ENCODE results near the gene GTPBP4.

Gene GTPBP4

GRCh38 chr10:987870-988666, at the start of gene GTPBP4:
GTPBP4 (plus strand) TSS chr10:988434; CDS start chr10:988480, 46 bp downstream.
- peaks cover 4% of the 10 kb centered on the region for H3K36me3 ChIP-seq (ENCODE audit: insufficient read depth, low read length)
- H3K9ac ChIP-seq (ENCODE audit: low read length): peak within 1 kb of the TSS; percentile 92
- H3K27me3 ChIP-seq (ENCODE audit: control insufficient read depth in 1 of 2, insufficient read depth in 2 of 2, low read length in 2 of 2): no peaks in the 10 kb centered on the region
- no peaks in the 10 kb centered on the region for H3K9me3 ChIP-seq (ENCODE audit: low read length)
- peak within 1 kb of the TSS; percentile 95 for H3K4me3 ChIP-seq (ENCODE audit: low read depth in 1 of 2, low read length in 2 of 2)
- peaks cover 20% of the 10 kb centered on the region for H3K4me1 ChIP-seq (ENCODE audit: insufficient read depth, low read length)
- peak within 1 kb of the TSS; percentile 88 for H3K27ac ChIP-seq (ENCODE audit: low read depth, low read length)

- Histone ChIP-seq H3K9ac (ENCODE audit: low read length) (no peak overlapping the region), H3K27ac (ENCODE audit: low read depth, low read length) (no peak overlapping the region), H3K27me3 (ENCODE audit: control insufficient read depth in 1 of 2, insufficient read depth in 2 of 2, low read length in 2 of 2) (no peaks in the 10 kb centered on the region), H3K4me3 (ENCODE audit: low read depth in 1 of 2, low read length in 2 of 2) (no peak overlapping the region), H3K4me1 (ENCODE audit: insufficient read depth, low read length) (no peaks in the 10 kb centered on the region), H3K9me3 (ENCODE audit: low read length) (no peaks in the 10 kb centered on the region), H3K36me3 (ENCODE audit: insufficient read depth, low read length) (no peaks in the 10 kb centered on the region)
Measured at GRCh38 chr10:938941-939678, 49.1 kb upstream of the GTPBP4 start.

GRCh38 chr10:943334-944033, 44.8 kb upstream of the GTPBP4 start:
- no peaks in the 10 kb centered on the region for H3K27me3 ChIP-seq (ENCODE audit: control insufficient read depth in 1 of 2, insufficient read depth in 2 of 2, low read length in 2 of 2)
- no peaks in the 10 kb centered on the region for H3K9me3 ChIP-seq (ENCODE audit: low read length)
- H3K4me3 ChIP-seq (ENCODE audit: low read depth in 1 of 2, low read length in 2 of 2): no peak overlapping the region
- no peak overlapping the region for H3K9ac ChIP-seq (ENCODE audit: low read length)
- no peaks in the 10 kb centered on the region for H3K36me3 ChIP-seq (ENCODE audit: insufficient read depth, low read length)
- no peak overlapping the region for H3K27ac ChIP-seq (ENCODE audit: low read depth, low read length)
- no peaks in the 10 kb centered on the region for H3K4me1 ChIP-seq (ENCODE audit: insufficient read depth, low read length)

DNA sequence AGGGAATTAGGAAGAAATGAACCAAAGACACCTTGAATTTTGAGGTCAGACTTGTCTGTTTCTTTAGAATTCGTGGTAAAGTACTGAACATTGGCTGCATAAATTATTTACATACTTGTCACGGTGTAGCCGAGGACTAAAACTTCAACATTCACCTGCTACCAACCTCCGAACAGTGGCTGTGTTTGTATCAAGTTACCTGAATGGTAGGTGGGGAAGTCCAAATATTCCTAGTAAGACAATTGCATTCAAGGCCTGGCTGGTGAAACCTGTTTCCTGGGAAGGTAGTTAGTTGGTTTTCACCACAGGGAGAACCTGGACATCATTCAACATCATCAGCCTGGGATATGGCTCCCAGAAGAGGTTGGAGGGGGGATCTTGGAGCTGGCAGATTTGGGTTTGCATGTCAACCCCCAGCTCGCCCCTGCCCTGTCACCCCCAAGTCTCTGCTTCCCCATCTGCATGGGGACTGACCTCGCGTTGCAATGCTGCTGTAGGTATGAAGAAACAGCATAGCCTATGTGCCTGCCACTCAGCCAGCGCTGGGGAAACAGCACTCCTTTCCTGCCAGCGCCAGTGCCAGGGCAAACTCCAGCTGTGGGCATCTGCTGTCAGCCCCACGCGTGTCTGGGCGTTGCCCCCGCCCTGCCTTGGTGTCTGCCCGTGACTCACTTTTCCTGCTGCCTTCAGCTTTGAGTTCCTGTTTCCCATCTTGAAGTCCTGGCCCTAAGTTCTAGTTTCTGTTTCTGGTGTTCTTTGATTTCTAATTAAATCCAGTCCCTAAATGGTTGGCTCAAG, 44.0 kb upstream of the GTPBP4 start:
- H3K27me3 ChIP-seq (ENCODE audit: control insufficient read depth in 1 of 2, insufficient read depth in 2 of 2, low read length in 2 of 2): no peaks in the 10 kb centered on the region
- no peak overlapping the region for H3K27ac ChIP-seq (ENCODE audit: low read depth, low read length)
- H3K4me1 ChIP-seq (ENCODE audit: insufficient read depth, low read length): no peaks in the 10 kb centered on the region
- no peaks in the 10 kb centered on the region for H3K9me3 ChIP-seq (ENCODE audit: low read length)
- H3K36me3 ChIP-seq (ENCODE audit: insufficient read depth, low read length): no peaks in the 10 kb centered on the region
- H3K9ac ChIP-seq (ENCODE audit: low read length): no peak overlapping the region
- H3K4me3 ChIP-seq (ENCODE audit: low read depth in 1 of 2, low read length in 2 of 2): no peak overlapping the region

- no peaks in the 10 kb centered on the region for H3K27me3 ChIP-seq (ENCODE audit: control insufficient read depth in 1 of 2, insufficient read depth in 2 of 2, low read length in 2 of 2)
- no peak overlapping the region for H3K4me3 ChIP-seq (ENCODE audit: low read depth in 1 of 2, low read length in 2 of 2)
- no peak overlapping the region for H3K9ac ChIP-seq (ENCODE audit: low read length)
- no peaks in the 10 kb centered on the region for H3K36me3 ChIP-seq (ENCODE audit: insufficient read depth, low read length)
- no peaks in the 10 kb centered on the region for H3K9me3 ChIP-seq (ENCODE audit: low read length)
- no peak overlapping the region for H3K27ac ChIP-seq (ENCODE audit: low read depth, low read length)
- H3K4me1 ChIP-seq (ENCODE audit: insufficient read depth, low read length): no peaks in the 10 kb centered on the region
Measured at GRCh38 chr10:945778-946177, 42.5 kb upstream of the GTPBP4 start.

DNA sequence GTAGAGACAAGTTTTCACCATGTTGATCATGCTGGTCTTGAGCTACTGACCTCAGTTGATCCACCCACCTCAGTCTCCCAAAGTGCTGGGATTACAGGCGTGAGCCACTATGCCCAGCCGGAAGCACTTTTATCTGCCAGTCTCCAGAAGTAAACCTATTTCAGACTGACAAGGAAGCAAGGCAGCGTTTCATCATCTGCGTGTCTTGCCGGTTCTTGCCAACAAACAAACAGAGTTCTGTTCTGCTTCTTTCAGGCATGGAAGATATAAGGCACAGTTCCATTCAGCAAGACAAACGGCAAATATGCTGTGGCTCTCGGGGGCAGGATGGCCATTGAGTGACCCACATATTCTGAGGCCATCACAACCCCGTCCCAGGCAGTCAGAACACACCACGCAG, 41.2 kb upstream of the GTPBP4 start:
- Histone ChIP-seq H3K9ac (ENCODE audit: low read length) (no peak overlapping the region), H3K9me3 (ENCODE audit: low read length) (no peaks in the 10 kb centered on the region), H3K27me3 (ENCODE audit: control insufficient read depth in 1 of 2, insufficient read depth in 2 of 2, low read length in 2 of 2) (no peaks in the 10 kb centered on the region), H3K4me3 (ENCODE audit: low read depth in 1 of 2, low read length in 2 of 2) (no peak overlapping the region), H3K36me3 (ENCODE audit: insufficient read depth, low read length) (no peaks in the 10 kb centered on the region), H3K4me1 (ENCODE audit: insufficient read depth, low read length) (no peaks in the 10 kb centered on the region), H3K27ac (ENCODE audit: low read depth, low read length) (no peak overlapping the region)

- no peak overlapping the region for H3K27ac ChIP-seq (ENCODE audit: low read depth, low read length)
- H3K36me3 ChIP-seq (ENCODE audit: insufficient read depth, low read length): no peaks in the 10 kb centered on the region
- H3K9ac ChIP-seq (ENCODE audit: low read length): no peak overlapping the region
- no peaks in the 10 kb centered on the region for H3K9me3 ChIP-seq (ENCODE audit: low read length)
- H3K4me1 ChIP-seq (ENCODE audit: insufficient read depth, low read length): no peaks in the 10 kb centered on the region
- no peak overlapping the region for H3K4me3 ChIP-seq (ENCODE audit: low read depth in 1 of 2, low read length in 2 of 2)
- H3K27me3 ChIP-seq (ENCODE audit: control insufficient read depth in 1 of 2, insufficient read depth in 2 of 2, low read length in 2 of 2): no peaks in the 10 kb centered on the region
Measured at GRCh38 chr10:947881-948280, 40.4 kb upstream of the GTPBP4 start.

DNA sequence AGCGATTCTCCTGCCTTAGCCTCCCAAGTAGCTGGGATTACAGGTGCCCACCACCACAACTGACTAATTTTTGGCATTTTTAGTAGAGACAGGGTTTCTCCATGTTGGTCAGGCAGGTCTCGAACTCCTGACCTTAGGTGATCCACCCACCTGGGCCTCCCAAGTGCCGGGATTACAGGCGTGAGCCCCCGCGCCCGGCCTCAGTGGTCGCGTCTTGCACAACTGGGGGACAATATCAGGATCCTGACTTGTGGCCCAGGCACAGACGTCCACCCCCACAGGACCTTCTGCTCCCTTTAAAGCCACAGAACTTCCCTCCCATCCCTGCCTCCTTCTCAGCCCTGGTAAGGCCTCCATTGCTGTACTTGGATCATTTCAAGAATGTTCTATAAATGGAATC, 39.9 kb upstream of the GTPBP4 start:
- no peaks in the 10 kb centered on the region for H3K36me3 ChIP-seq (ENCODE audit: insufficient read depth, low read length)
- no peak overlapping the region for H3K27ac ChIP-seq (ENCODE audit: low read depth, low read length)
- H3K4me1 ChIP-seq (ENCODE audit: insufficient read depth, low read length): no peaks in the 10 kb centered on the region
- H3K9ac ChIP-seq (ENCODE audit: low read length): no peak overlapping the region
- no peak overlapping the region for H3K4me3 ChIP-seq (ENCODE audit: low read depth in 1 of 2, low read length in 2 of 2)
- no peaks in the 10 kb centered on the region for H3K9me3 ChIP-seq (ENCODE audit: low read length)
- H3K27me3 ChIP-seq (ENCODE audit: control insufficient read depth in 1 of 2, insufficient read depth in 2 of 2, low read length in 2 of 2): no peaks in the 10 kb centered on the region

DNA sequence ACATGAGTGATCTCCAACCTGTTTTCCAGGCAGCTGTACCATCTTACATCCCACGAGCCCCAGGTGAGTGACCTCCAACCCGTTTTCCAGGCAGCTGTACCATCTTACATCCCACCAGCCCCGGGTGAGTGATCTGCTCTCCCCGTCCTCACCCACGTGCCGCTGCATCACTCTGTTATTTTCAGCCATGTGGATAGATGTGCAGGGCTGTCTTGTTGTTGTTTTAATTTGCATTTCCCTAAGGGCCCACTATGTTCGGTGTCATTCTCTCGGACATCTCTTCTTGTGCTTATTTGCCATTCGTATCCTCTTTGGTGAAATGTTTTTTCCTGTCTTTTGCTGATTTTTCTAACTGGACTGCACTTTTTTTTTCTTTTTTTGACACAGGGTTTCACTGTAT, 38.8 kb upstream of the GTPBP4 start:
- Histone ChIP-seq H3K36me3 (ENCODE audit: insufficient read depth, low read length) (no peaks in the 10 kb centered on the region), H3K27me3 (ENCODE audit: control insufficient read depth in 1 of 2, insufficient read depth in 2 of 2, low read length in 2 of 2) (no peaks in the 10 kb centered on the region), H3K4me1 (ENCODE audit: insufficient read depth, low read length) (no peaks in the 10 kb centered on the region), H3K27ac (ENCODE audit: low read depth, low read length) (no peak overlapping the region), H3K9me3 (ENCODE audit: low read length) (no peaks in the 10 kb centered on the region), H3K4me3 (ENCODE audit: low read depth in 1 of 2, low read length in 2 of 2) (no peak overlapping the region), H3K9ac (ENCODE audit: low read length) (no peak overlapping the region)

GRCh38 chr10:953836-954235, 34.4 kb upstream of the GTPBP4 start:
- H3K36me3 ChIP-seq (ENCODE audit: insufficient read depth, low read length): no peaks in the 10 kb centered on the region
- H3K9ac ChIP-seq (ENCODE audit: low read length): no peak overlapping the region
- no peaks in the 10 kb centered on the region for H3K27me3 ChIP-seq (ENCODE audit: control insufficient read depth in 1 of 2, insufficient read depth in 2 of 2, low read length in 2 of 2)
- no peaks in the 10 kb centered on the region for H3K9me3 ChIP-seq (ENCODE audit: low read length)
- no peak overlapping the region for H3K4me3 ChIP-seq (ENCODE audit: low read depth in 1 of 2, low read length in 2 of 2)
- H3K4me1 ChIP-seq (ENCODE audit: insufficient read depth, low read length): no peaks in the 10 kb centered on the region
- no peak overlapping the region for H3K27ac ChIP-seq (ENCODE audit: low read depth, low read length)

DNA sequence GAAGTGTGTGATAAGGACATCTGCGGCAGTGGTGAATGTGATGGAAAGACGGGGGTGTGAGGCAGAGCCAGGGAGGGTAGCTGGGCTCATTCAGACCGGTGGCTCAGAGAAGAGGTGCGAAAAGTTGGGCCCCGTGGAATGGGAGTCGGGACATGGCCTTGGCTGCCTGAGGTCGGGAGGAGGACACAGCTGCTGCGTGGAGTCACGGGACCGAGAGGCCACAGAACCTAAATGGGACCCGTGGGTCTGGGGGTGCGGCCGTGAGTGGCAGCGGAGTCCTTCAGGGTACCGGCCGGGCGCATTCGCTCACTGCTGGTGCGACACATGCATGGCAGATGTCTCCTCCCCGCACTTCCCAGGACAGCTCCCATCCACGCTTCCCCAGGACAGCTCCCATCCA, 33.8 kb upstream of the GTPBP4 start:
- Histone ChIP-seq H3K4me3 (ENCODE audit: low read depth in 1 of 2, low read length in 2 of 2) (no peak overlapping the region), H3K27ac (ENCODE audit: low read depth, low read length) (no peak overlapping the region), H3K9me3 (ENCODE audit: low read length) (no peaks in the 10 kb centered on the region)

More for the DNA sequence above, 33.8 kb upstream of the GTPBP4 start:
- Histone ChIP-seq H3K27me3 (ENCODE audit: control insufficient read depth in 1 of 2, insufficient read depth in 2 of 2, low read length in 2 of 2) (no peaks in the 10 kb centered on the region), H3K9ac (ENCODE audit: low read length) (no peak overlapping the region), H3K4me1 (ENCODE audit: insufficient read depth, low read length) (no peaks in the 10 kb centered on the region), H3K36me3 (ENCODE audit: insufficient read depth, low read length) (no peaks in the 10 kb centered on the region)
